SK-N-SH (cell line): Measurements from ENCODE around the gene LGALS12. TPM values are rescaled to one million over a fixed set of nuclear protein-coding genes. Genes with fewer than 3 reads are reported as not detected.

Experiments
- CTCF ChIA-PET: fragments of 300-600, 350-600 bp; formaldehyde crosslinking; extraction: SDS; loops from one replicate; lab custom pipeline; 2021; lab: Yijun Ruan, JAX
- POLR2A ChIA-PET: fragments of 350-600 bp; sonication (Branson Sonifier 250); formaldehyde crosslinking; extraction: SDS; loops from one replicate; lab custom pipeline; 2020; ENCODE audit warnings: antibody characterized with exemption, inconsistent platforms; lab: Yijun Ruan, JAX
- DNase-seq: peaks from one replicate; pipeline ENCODE4 v3.0.0; 2012
- H2AFZ ChIP-seq: fragments of 200-600 bp; sonication (generic); 2 replicates; pipeline ENCODE4 v1.8.1; 2016; ENCODE audit warnings: antibody characterized with exemption, mild to moderate bottlenecking, low read depth
- H3F3A ChIP-seq: fragments of 200-600 bp; sonication (generic); replicated peaks from 2 replicates; pipeline ENCODE3; 2016; ENCODE audit warnings: antibody characterized with exemption, mild to moderate bottlenecking; ENCODE audit not compliant: insufficient read depth
- H3K27ac ChIP-seq, 2 experiments: fragments of 200-500 bp in 1 of 2; fragments of 200-600 bp in 1 of 2; sonication (Bioruptor generic) in 1 of 2; sonication (generic), shearing (Covaris generic) in 1 of 2; 2 replicates each; pipeline versions ENCODE4 v1.5.1 to v1.6.1; 2014 to 2016; ENCODE audit warnings: low read depth in 2 of 2, inconsistent platforms in 1 of 2, low read length in 1 of 2, mild to moderate bottlenecking in 1 of 2, mixed read lengths in 1 of 2
- H3K27me3 ChIP-seq: fragments of 200-600 bp; sonication (generic), shearing (Covaris generic); 2 replicates; pipeline ENCODE4 v1.6.1; 2016; ENCODE audit warnings: mixed run types; ENCODE audit not compliant: insufficient read depth
- H3K36me3 ChIP-seq, 2 experiments: fragments of 200-500 bp in 1 of 2; fragments of 200-600 bp in 1 of 2; sonication (Bioruptor generic) in 1 of 2; sonication (generic) in 1 of 2; replicated peaks in 1 of 2; 2 replicates each; pipeline versions ENCODE3 to v1.5.1; 2014 to 2016; ENCODE audit warnings: low read length in 1 of 2, mild to moderate bottlenecking in 1 of 2; ENCODE audit not compliant: insufficient read depth in 2 of 2, control insufficient read depth in 1 of 2
- H3K4me1 ChIP-seq, 2 experiments: fragments of 200-500 bp in 1 of 2; fragments of 200-600 bp in 1 of 2; sonication (Bioruptor generic) in 1 of 2; sonication (generic), shearing (Covaris generic) in 1 of 2; 2 replicates each; pipeline versions ENCODE4 v1.5.1 to v1.6.1; 2014 to 2016; ENCODE audit warnings: low read depth in 1 of 2, low read length in 1 of 2, mixed run types in 1 of 2; ENCODE audit not compliant: insufficient read depth in 2 of 2, control insufficient read depth in 1 of 2
- H3K4me2 ChIP-seq: fragments of 200-600 bp; sonication (generic), shearing (Covaris generic); 2 replicates; pipeline ENCODE4 v1.6.1; 2017; ENCODE audit warnings: mixed run types
- H3K4me3 ChIP-seq, 2 experiments: fragments of 200-500 bp in 1 of 2; fragments of 200-600 bp in 1 of 2; sonication (Bioruptor generic) in 1 of 2; sonication (generic), shearing (Covaris generic) in 1 of 2; 2 replicates each; pipeline versions ENCODE4 v1.5.1 to v1.8.1; 2014 to 2016; ENCODE audit warnings: low read depth in 2 of 2, inconsistent platforms in 1 of 2, low read length in 1 of 2, mild to moderate bottlenecking in 1 of 2, mixed read lengths in 1 of 2, moderate library complexity in 1 of 2
- H3K79me2 ChIP-seq: fragments of 200-600 bp; sonication (generic); 2 replicates; pipeline ENCODE4 v1.8.1; 2017; ENCODE audit warnings: mild to moderate bottlenecking; ENCODE audit not compliant: insufficient read depth
- H3K9ac ChIP-seq: fragments of 200-600 bp; sonication (generic); 2 replicates; pipeline ENCODE4 v1.6.1; 2017; ENCODE audit warnings: mixed run types
- H3K9me2 ChIP-seq: fragments of 200-600 bp; sonication (generic); 2 replicates; pipeline ENCODE4 v1.6.1; 2017; ENCODE audit warnings: mixed run types
- H3K9me3 ChIP-seq: fragments of 200-600 bp; sonication (generic); 2 replicates; pipeline ENCODE4 v1.6.1; 2017; ENCODE audit warnings: mixed run types, mild to moderate bottlenecking, moderate library complexity
- H4K20me1 ChIP-seq: fragments of 200-600 bp; sonication (generic); 2 replicates; pipeline ENCODE4 v1.6.1; 2017; ENCODE audit warnings: mild to moderate bottlenecking, mixed run types; ENCODE audit not compliant: insufficient read depth
- CHD2 ChIP-seq: fragments of 150-350 bp; IDR thresholded peaks from 2 replicates; pipeline ENCODE4 v1.6.1; 2018; ENCODE audit warnings: low read length; ENCODE audit not compliant: partially characterized antibody
- EZH2phosphoT487 ChIP-seq: fragments of 200-600 bp; sonication (generic); IDR thresholded peaks from 2 replicates; pipeline ENCODE4 v1.6.1; 2017; ENCODE audit warnings: low read depth, mixed run types, mild to moderate bottlenecking, antibody characterized with exemption, moderate library complexity, borderline replicate concordance
- GATA2 ChIP-seq: sonication (generic); formaldehyde crosslinking; IDR thresholded peaks from 2 replicates; pipeline ENCODE4 v1.5.0; 2020; ENCODE audit warnings: mild to moderate bottlenecking, missing genetic modification reagents
- IRF3 ChIP-seq: fragments of 150-350 bp; IDR thresholded peaks from 2 replicates; pipeline ENCODE4 v1.6.1; 2016; ENCODE audit warnings: mild to moderate bottlenecking, low read depth, low read length
- MAX ChIP-seq: IDR thresholded peaks from 2 replicates; pipeline ENCODE4 v1.4.0; 2012; ENCODE audit warnings: low read depth
- MEF2A ChIP-seq: IDR thresholded peaks from 2 replicates; pipeline ENCODE4 v1.4.0; 2012; ENCODE audit warnings: low read depth, borderline replicate concordance
- NFIC ChIP-seq: IDR thresholded peaks from 2 replicates; pipeline ENCODE4 v1.4.0; 2012; ENCODE audit warnings: borderline replicate concordance
- POLR2AphosphoS5 ChIP-seq: IDR thresholded peaks from 2 replicates; pipeline ENCODE4 v1.6.1; 2012; ENCODE audit warnings: low read depth, low read length
- RCOR1 ChIP-seq: fragments of 150-350 bp; IDR thresholded peaks from 2 replicates; pipeline ENCODE4 v1.6.1; 2017; ENCODE audit warnings: antibody characterized with exemption, low read length
- RFX5 ChIP-seq: IDR thresholded peaks from 2 replicates; pipeline ENCODE4 v1.6.1; 2012; ENCODE audit warnings: mild to moderate bottlenecking, improper control_type of control experiment, low read length
- SIN3A ChIP-seq: IDR thresholded peaks from 2 replicates; pipeline ENCODE4 v1.6.1; 2012; ENCODE audit warnings: low read depth, mild to moderate bottlenecking, low read length, moderate library complexity, borderline replicate concordance
- TCF12 ChIP-seq: IDR thresholded peaks from 2 replicates; pipeline ENCODE4 v1.4.0; 2012
- USF2 ChIP-seq: fragments of 150-350 bp; IDR thresholded peaks from 2 replicates; pipeline ENCODE4 v1.6.1; 2017; ENCODE audit warnings: antibody characterized with exemption, low read length, low read depth, borderline replicate concordance
- YY1 ChIP-seq: IDR thresholded peaks from 2 replicates; pipeline ENCODE4 v1.4.0; 2012; ENCODE audit warnings: low read depth, mild to moderate bottlenecking
- WGBS: methylation state at CpG from one replicate; pipeline ENCODE4 v1.1.6; 2017; ENCODE audit warnings: low lambda C conversion rate; 5-methylcytosine and 5-hydroxymethylcytosine counted together
- polyA plus RNA-seq, 3 experiments: library from polyadenylated mRNA; depleted of rRNA; stranded (reverse); fragments of >200 nt; gene quantifications; 2 replicates each; pipeline ENCODE4 v1.2.3, GENCODE V29; 2012
- TF ChIP-seq, protein P1 (sequence below): IDR thresholded peaks from 2 replicates; pipeline ENCODE4 v1.4.0; 2012; ENCODE audit warnings: low read depth, borderline replicate concordance

LGALS12 gene
- polyA plus RNA-seq, 1 of the 3 experiments (the other 2 are of a cell fraction): not detected

- no peaks in the 10 kb centered on the region for H3K9me2 ChIP-seq
- POLR2A ChIA-PET: no interaction called here
- H3K4me2 ChIP-seq: no peak overlapping the region
- no peak overlapping the region for H3K27ac ChIP-seq
- TF ChIP-seq RFX5 (no peak), IRF3 (no peak), MAX (no peak), YY1 (no peak), NFIC (no peak), SIN3A (no peak), POLR2AphosphoS5 (no peak), MEF2A (no peak), CHD2 (no peak)
- TF ChIP-seq, protein P1, sequence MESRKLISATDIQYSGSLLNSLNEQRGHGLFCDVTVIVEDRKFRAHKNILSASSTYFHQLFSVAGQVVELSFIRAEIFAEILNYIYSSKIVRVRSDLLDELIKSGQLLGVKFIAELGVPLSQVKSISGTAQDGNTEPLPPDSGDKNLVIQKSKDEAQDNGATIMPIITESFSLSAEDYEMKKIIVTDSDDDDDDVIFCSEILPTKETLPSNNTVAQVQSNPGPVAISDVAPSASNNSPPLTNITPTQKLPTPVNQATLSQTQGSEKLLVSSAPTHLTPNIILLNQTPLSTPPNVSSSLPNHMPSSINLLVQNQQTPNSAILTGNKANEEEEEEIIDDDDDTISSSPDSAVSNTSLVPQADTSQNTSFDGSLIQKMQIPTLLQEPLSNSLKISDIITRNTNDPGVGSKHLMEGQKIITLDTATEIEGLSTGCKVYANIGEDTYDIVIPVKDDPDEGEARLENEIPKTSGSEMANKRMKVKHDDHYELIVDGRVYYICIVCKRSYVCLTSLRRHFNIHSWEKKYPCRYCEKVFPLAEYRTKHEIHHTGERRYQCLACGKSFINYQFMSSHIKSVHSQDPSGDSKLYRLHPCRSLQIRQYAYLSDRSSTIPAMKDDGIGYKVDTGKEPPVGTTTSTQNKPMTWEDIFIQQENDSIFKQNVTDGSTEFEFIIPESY: no peak
- H3K27me3 ChIP-seq: no peaks in the 10 kb centered on the region
- H3K4me3 ChIP-seq: no peak overlapping the region
- no peak overlapping the region for H2AFZ ChIP-seq
- no peak for DNase-seq
- no peaks in the 10 kb centered on the region for H4K20me1 ChIP-seq
- 62% methylated on average over 3 of the region's 3 CpGs for WGBS
- CTCF ChIA-PET: no interaction called here
- no peak overlapping the region for H3K9ac ChIP-seq
- H3F3A ChIP-seq: no peaks in the 10 kb centered on the region
- H3K4me1 ChIP-seq: peaks cover 0 to 16% of the 10 kb centered on the region in 2 experiments; a peak in 1 of 4 replicates
- H3K9me3 ChIP-seq: no peaks in the 10 kb centered on the region
- no peaks in the 10 kb centered on the region for H3K36me3 ChIP-seq
- no peaks in the 10 kb centered on the region for H3K79me2 ChIP-seq
These were observed 28.2 kb downstream of the LGALS12 start for GRCh38 chr11:63534076-63534475.

GRCh38 chr11:63534895-63535461 is 29.1 kb downstream of the LGALS12 start:
- no peak for DNase-seq
- H2AFZ ChIP-seq: no peak overlapping the region
- TF ChIP-seq USF2 (no peak), RCOR1 (no peak), TCF12 (no peak), EZH2phosphoT487 (no peak), GATA2 (no peak)
- H3K4me2 ChIP-seq: no peak overlapping the region
- POLR2A ChIA-PET: no interaction called here
- H3K27ac ChIP-seq: no peak overlapping the region
- WGBS: 86% methylated on average over 5 of the region's 5 CpGs
- CTCF ChIA-PET: no interaction called here
- H3K4me1 ChIP-seq: peaks cover 0 to 16% of the 10 kb centered on the region in 2 experiments; a peak in 1 of 4 replicates
- no peaks in the 10 kb centered on the region for H3K9me3 ChIP-seq
- no peaks in the 10 kb centered on the region for H3K36me3 ChIP-seq
- no peaks in the 10 kb centered on the region for H3F3A ChIP-seq
- H3K79me2 ChIP-seq: no peaks in the 10 kb centered on the region
- no peaks in the 10 kb centered on the region for H4K20me1 ChIP-seq
- no peaks in the 10 kb centered on the region for H3K27me3 ChIP-seq
- H3K4me3 ChIP-seq: no peak overlapping the region
- H3K9ac ChIP-seq: no peak overlapping the region
- no peaks in the 10 kb centered on the region for H3K9me2 ChIP-seq
